ENCODE data around the gene S100A5.

The S100A5 gene

DNA sequence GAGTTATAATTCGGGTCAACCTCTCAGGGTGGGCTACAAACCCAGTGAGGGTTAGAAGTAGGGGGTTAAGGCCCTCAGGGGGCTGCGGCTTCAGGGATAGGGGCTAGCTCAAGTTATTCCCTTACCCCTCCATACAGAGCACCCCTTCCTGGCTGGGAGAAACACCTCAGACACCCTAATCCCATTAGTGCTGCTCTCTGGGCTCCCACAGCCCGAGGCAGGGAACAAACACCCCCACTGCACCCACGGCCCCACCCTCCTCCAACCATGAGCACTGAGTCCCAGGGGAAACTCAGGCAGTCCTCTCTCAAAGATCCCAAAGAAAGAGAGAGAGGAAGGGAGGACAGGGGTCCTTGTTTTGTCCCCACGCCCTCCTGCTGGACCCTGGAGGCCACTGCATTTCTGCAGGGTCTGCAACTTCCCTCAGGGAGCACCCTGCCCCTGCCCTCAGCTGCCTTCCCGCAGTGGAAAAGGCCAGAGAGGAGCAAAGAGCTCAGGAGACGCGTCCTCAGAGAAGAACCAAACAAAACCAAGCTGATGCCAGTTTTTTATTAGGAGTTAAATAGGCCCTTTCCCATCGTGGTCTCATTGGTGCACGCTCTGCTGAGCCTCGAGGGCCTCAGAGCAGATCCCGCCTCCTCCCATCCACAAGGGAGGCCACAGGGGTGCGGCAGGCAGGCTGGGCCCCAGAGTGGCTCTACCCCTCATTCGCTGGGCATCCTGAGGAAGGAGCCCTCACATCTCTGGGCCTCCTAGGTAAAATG is 6.2 kb upstream of the S100A5 start:
- no peak for DNase-seq

- no peak for DNase-seq
Measured at GRCh38 chr1:153546371-153546770, 5.6 kb upstream of the S100A5 start.

- peak; percentile 60 for DNase-seq
Measured at GRCh38 chr1:153545067-153546055, 4.6 kb upstream of the S100A5 start, which contains the start of gene S100A4. Gene S100A4 (minus strand): TSS chr1:153545806. CDS start chr1:153544794, 1,012 bp downstream.

DNA sequence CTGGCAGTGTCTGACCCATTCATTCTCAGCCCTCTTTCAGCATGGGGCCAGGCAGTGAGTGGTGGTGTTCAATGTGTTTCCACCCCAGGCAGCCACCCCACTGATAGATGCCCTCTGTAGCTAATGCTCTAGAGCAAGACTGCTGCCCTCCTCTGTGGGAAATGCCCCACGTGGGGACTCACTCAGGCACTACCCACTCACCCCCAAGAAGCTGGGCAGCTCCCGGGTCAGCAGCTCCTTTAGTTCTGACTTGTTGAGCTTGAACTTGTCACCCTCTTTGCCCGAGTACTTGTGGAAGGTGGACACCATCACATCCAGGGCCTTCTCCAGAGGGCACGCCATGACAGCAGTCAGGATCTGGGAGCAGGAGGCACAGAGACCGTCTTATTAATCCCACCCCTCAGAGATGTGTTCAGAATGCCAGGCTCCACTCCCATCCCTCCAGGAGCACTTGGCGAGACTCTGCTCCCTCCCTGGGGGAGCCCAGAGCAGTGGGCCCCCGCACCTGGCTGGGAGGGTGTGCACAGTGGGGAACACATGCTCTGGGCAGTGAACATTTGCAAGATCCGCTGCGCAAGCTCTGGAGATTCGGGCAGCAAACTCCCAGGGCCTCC is 3.8 kb upstream of the S100A5 start:
- DNase-seq = no peak

GRCh38 chr1:153543736-153544135 is 3.0 kb upstream of the S100A5 start:
- DNase-seq = no peak

GRCh38 chr1:153542956-153543711 is 2.4 kb upstream of the S100A5 start:
- no peak for DNase-seq

GRCh38 chr1:153541641-153542590 is 1.2 kb upstream of the S100A5 start:
- no peak for DNase-seq

DNA sequence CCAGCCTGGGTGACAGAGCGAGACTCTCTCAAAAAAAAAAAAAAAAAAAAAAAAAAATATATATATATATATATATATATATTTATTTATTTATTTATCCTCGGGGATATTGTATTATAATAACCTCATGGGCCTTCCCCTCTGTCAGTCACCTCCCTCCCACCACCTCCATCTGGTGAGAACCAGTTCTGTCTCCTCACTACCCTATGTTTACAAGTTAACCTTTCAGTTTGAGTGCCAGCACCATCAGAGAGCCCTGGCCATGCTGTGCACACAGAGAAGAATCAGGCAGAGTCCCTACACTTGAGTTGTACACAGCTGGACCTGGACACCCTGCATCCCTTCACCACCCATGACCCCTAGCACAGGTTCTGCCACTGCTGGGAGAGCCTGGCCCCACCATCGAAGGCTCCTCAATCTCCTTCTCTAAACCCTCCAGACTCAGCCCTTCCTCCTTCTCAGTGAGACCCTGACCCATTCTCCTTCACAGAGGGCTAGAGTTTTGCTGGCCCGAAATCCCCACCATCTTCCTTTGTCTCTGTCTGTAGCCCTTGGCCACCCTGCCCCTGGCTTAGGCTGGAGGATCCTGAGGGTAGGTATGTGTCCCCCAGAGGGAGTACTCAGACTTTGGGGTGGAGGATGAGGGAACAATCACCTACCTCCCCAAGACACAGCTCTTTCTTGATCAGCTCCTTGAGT is 1.2 kb downstream of the S100A5 start:
- DNase-seq = no peak

DNA sequence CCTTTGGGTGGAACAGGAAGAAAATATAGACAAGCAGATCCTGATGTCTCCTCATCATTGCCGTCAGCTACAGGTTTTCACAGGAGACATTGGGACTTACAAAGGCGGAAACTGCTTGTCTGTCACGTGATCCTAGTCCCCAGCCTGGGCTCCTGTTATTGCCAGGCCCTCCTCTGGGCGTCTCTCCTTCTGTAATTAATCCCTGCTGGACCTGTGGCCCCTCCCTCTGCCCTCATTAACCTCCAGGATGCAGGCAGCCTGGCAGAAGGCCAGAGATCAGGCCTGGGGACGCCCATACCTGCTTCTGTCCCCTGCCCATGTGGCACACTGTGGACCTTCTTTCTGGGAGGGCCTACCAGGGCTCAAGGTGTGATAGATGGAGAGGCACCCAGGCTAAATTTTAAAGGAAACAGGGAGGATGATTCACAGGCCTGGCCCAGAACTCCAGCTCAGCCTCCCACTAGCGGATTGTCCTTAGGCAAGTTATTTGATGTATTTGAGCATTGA is 2.4 kb downstream of the S100A5 start:
- no peak for DNase-seq

DNA sequence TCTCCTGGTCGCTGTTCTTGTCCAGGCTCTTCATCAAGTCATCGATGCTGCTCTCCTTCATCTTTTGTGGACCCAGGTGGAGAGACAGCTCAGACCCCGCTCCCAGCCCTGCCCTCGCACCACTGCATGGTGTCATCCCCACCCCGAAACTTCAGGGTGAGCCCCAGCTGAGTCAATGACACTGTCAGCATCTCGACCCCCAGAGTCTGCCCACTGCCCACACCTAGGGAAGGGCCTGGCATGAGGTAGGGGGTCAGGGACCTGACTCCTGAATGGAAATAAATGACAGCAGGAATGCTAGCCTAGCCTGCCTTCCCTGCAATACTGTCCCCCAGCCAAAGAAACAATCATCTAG is 3.4 kb downstream of the S100A5 start:
- DNase-seq = no peak

- no peak for DNase-seq
Measured at GRCh38 chr1:153536671-153537375, 3.9 kb downstream of the S100A5 start.

- DNase-seq = peak; percentile 92
Measured at GRCh38 chr1:153536012-153536670, 4.6 kb downstream of the S100A5 start.

DNA sequence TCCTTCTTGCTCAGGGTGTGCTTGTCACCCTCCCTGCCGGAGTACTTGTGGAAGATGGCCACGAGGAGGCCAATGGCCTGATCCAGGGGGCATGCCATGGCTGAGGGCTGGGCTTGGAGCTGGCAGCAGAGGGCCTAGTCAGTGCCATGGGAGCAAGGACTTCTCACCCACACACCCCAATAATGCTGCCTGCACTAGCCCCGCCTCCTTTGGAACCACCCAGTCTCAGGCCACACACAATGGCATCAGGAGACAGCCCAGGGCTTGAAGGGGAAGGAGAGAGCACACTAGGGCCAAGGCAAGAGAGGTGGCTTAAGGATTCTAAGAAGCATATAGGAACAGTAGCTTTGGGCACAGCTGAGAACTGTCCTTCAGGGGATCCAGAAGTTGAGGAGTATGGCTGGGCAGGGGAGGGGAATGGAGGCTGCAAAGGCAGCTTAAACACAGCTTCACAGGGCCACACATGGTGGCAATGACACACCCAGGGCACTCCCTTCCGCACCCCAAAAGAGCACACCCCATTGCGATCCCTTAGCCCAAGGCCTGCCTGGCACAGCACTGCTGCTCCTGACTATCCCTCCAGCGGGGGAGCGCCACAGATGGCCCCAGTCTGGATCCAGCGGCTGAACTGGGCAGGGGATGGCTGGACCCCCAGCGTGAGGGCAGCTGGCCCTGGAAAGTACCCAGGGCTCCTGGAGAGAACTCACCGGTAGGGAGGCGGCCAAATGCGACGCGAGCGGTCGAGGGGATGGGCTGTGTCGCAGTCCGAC is 5.3 kb downstream of the S100A5 start, which contains the start of gene S100A6:
TSS of gene S100A6 (minus strand) at position 750 of the 770 bp plus-strand sequence. CDS start at position 98, 652 bp downstream.
- peak; percentile 46 for DNase-seq

- DNase-seq = no peak
Measured at GRCh38 chr1:153534925-153535241, 5.9 kb downstream of the S100A5 start.

DNA sequence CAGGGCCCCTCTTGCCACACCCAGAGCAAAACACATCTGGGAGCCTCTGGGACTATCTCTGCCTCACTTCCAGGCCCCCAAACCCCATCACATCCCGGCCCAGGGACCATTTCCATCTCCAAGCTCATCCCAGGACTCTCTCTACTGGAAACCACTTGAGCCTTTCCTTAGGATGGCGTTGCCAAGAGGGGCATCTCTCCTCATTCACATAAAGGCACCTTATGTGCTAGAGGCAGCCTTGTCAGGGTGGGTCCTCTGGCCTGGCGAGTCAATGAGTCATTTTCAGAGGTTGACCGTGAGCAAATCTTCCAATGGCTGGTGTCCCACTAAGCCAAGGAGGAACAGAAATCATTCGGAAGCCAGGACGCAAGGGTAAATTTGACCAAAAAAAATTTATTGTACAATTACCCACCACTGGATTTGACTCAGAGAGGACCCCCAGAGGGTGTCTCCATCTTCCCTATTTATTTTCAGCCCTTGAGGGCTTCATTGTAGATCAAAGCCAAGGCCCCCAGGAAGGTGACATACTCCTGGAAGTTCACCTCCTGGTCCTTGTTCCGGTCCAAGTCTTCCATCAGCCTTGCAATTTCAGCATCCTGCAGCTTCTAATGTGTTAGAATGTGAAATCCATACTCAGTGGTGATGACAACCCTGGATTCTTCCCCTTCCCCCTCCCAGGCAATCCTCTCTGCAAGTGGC is 6.4 kb downstream of the S100A5 start:
- DNase-seq = no peak

DNA sequence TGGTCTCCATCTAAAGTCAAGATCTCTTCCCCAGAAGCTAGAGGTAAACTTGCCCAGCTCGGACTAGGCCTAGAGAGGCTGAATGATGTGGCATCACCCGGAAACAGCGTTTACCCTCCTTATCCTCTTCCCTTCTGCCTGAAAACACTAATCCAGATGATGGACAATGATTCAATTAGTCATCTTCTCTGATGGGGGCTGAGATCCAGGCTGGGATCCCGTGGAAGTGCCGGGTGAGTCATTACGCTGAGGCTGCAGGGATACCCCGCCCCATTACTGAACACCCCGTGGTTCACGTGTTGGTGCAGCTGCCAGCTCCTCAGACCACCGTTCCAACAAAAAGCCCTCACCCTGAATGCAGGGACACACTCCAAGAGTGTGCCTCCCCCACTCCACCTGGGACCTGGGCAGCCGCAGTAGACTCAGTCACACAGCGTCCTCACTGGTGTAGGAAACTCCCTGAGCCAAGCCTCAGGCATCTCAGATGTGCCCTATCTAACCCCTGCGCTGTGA is 7.0 kb downstream of the S100A5 start:
- DNase-seq = no peak

DNA sequence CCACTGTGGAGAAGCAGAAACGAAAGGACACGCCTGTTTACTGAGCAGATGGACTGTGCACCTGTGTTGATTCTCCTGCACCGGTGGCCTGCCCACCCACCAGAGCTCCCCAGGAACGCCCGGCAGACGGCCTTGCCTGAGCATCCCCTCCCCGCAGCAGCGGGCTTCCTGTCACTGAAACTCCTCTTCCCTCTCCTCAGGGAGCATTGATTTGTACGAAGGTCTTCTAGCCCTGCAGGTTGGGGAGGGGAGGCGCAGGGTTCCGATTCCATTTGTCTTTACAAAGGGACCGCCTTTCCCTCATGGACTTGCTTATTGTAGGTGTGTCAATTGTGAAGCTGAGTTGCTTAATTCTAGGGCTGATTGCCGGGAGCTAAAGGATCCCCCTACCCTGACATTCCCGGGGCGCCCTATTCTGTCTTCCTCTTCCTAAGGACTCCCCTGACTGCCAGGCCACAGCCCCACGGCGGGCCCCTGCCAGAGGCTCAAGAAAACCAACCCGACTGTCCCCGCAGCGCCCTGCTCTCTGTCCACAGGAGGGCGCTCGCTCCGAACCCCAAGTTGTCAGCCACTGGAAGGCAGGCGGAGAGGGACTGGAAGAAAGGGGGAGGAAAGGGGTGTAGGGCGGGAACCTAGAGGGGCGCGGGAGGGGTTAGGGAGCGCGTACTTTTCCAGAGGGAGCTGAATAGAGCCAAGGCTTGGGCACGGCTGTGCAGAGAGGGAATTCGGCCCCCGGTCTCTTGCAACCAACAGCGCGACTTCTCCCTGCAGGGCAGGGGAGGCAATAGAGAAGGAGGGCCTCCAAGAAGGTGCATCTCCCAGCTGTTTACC is 7.8 kb downstream of the S100A5 start:
- no peak for DNase-seq

Measured in NK-92 treated with Interleukin-12 subunit alpha and Interleukin-12 subunit beta, amount 100 ng/mL, for 24 hours (cell line).